ENCODE measurements around the gene SOWAHC.

The SOWAHC gene

DNA sequence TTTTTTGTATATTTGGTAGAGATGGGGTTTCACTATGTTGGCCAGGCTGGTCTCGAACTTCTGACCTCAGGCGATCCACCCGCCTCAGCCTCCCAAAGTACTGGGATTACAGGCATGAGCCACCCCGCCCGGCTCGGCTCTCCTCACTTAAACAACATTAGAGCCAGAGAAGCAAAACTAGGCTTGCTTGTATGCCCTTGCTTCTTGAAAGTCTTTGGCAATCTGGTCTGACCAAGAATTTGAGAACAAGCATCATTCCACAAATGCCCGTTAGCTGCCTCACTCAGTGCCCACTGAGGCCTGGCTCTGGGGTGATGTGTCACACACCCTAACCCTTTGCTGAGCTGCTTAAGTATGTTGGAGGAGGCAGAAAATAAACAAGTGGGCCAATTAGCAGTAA, 33.5 kb downstream of the SOWAHC start (continued):
- TF ChIP-seq ZNF692 (tag by site-specific recombination; IDR thresholded peaks at IDR 0.05) = no peak
- TF ChIP-seq, protein P1, sequence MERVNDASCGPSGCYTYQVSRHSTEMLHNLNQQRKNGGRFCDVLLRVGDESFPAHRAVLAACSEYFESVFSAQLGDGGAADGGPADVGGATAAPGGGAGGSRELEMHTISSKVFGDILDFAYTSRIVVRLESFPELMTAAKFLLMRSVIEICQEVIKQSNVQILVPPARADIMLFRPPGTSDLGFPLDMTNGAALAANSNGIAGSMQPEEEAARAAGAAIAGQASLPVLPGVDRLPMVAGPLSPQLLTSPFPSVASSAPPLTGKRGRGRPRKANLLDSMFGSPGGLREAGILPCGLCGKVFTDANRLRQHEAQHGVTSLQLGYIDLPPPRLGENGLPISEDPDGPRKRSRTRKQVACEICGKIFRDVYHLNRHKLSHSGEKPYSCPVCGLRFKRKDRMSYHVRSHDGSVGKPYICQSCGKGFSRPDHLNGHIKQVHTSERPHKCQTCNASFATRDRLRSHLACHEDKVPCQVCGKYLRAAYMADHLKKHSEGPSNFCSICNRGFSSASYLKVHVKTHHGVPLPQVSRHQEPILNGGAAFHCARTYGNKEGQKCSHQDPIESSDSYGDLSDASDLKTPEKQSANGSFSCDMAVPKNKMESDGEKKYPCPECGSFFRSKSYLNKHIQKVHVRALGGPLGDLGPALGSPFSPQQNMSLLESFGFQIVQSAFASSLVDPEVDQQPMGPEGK (tag by site-specific recombination; IDR thresholded peaks at IDR 0.05) = no peak
- TF ChIP-seq ZNF791 (tag by site-specific recombination; IDR thresholded peaks at IDR 0.05) = no peak
- TF ChIP-seq, protein P2, sequence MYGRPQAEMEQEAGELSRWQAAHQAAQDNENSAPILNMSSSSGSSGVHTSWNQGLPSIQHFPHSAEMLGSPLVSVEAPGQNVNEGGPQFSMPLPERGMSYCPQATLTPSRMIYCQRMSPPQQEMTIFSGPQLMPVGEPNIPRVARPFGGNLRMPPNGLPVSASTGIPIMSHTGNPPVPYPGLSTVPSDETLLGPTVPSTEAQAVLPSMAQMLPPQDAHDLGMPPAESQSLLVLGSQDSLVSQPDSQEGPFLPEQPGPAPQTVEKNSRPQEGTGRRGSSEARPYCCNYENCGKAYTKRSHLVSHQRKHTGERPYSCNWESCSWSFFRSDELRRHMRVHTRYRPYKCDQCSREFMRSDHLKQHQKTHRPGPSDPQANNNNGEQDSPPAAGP (tag by site-specific recombination; IDR thresholded peaks at IDR 0.05) = no peak
- TF ChIP-seq ZNF571 (tag by site-specific recombination; IDR thresholded peaks at IDR 0.05) = no peak
- no peak for TF ChIP-seq ZBTB17 (tag by site-specific recombination; IDR thresholded peaks at IDR 0.05)

- Histone ChIP-seq H3K9me3 (ENCODE audit: control insufficient read depth, insufficient read depth, low read depth, low read length) (no peaks in the 10 kb centered on the region), H3K4me1 (ENCODE audit: control insufficient read depth, insufficient read depth, low read length) (no peaks in the 10 kb centered on the region), H3K36me3 (ENCODE audit: control insufficient read depth in 2 of 2, insufficient read depth in 1 of 2, low read length in 2 of 2) (no peaks in the 10 kb centered on the region), H3K27ac (ENCODE audit: extremely low read depth, low read depth, low read length) (no peak overlapping the region), H3K4me3 (ENCODE audit: low read depth, low read length) (no peak overlapping the region)
- ChIA-PET CTCF (no interaction called here), POLR2A (no interaction called here)
- TF ChIP-seq, protein P3, sequence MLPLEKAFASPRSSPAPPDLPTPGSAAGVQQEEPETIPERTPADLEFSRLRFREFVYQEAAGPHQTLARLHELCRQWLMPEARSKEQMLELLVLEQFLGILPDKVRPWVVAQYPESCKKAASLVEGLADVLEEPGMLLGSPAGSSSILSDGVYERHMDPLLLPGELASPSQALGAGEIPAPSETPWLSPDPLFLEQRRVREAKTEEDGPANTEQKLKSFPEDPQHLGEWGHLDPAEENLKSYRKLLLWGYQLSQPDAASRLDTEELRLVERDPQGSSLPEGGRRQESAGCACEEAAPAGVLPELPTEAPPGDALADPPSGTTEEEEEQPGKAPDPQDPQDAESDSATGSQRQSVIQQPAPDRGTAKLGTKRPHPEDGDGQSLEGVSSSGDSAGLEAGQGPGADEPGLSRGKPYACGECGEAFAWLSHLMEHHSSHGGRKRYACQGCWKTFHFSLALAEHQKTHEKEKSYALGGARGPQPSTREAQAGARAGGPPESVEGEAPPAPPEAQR (tag by site-specific recombination; IDR thresholded peaks at IDR 0.05) = no peak
- TF ChIP-seq ZNF473 (tag by site-specific recombination; IDR thresholded peaks at IDR 0.05) (no peak), OSR2 (tag by site-specific recombination; IDR thresholded peaks at IDR 0.05) (no peak), ZNF654 (tag by site-specific recombination; IDR thresholded peaks at IDR 0.05; ENCODE audit: low read depth) (no peak), ZNF221 (tag by site-specific recombination; IDR thresholded peaks at IDR 0.05; ENCODE audit: borderline replicate concordance) (no peak)
These were observed 33.9 kb downstream of the SOWAHC start for GRCh38 chr2:109648041-109648527.

- H3K27ac ChIP-seq (ENCODE audit: extremely low read depth, low read depth, low read length) = no peak overlapping the region
- H3K4me3 ChIP-seq (ENCODE audit: low read depth, low read length) = no peak overlapping the region
- CTCF ChIA-PET = no interaction called here
- H3K4me1 ChIP-seq (ENCODE audit: control insufficient read depth, insufficient read depth, low read length) = no peaks in the 10 kb centered on the region
- no peak for TF ChIP-seq WT1 (tag by site-specific recombination; IDR thresholded peaks at IDR 0.05)
- TF ChIP-seq KLF1 (tag by site-specific recombination; IDR thresholded peaks at IDR 0.05) = no peak
- no peak for TF ChIP-seq ATF2 (tag by site-specific recombination; IDR thresholded peaks at IDR 0.05; ENCODE audit: low read depth)
- no peak for TF ChIP-seq ZNF416 (tag by site-specific recombination; IDR thresholded peaks at IDR 0.05)
- no peak for TF ChIP-seq ZNF701 (tag by site-specific recombination; IDR thresholded peaks at IDR 0.05)
- no peak for TF ChIP-seq ZNF341 (tag by site-specific recombination; IDR thresholded peaks at IDR 0.05; ENCODE audit: low read depth)
- TF ChIP-seq ZNF510 (tag by site-specific recombination; IDR thresholded peaks at IDR 0.05; ENCODE audit: insufficient replicate concordance) = no peak
- no peak for TF ChIP-seq ZBTB48 (tag by site-specific recombination; IDR thresholded peaks at IDR 0.05)
- no peak for TF ChIP-seq FEZF1 (tag by site-specific recombination; IDR thresholded peaks at IDR 0.05)
- no peak for TF ChIP-seq ZSCAN30 (tag by site-specific recombination; IDR thresholded peaks at IDR 0.05)
- TF ChIP-seq ZIC2 (tag by site-specific recombination; IDR thresholded peaks at IDR 0.05) = no peak
- H3K9me3 ChIP-seq (ENCODE audit: control insufficient read depth, insufficient read depth, low read depth, low read length) = no peaks in the 10 kb centered on the region
- H3K36me3 ChIP-seq (ENCODE audit: control insufficient read depth in 2 of 2, insufficient read depth in 1 of 2, low read length in 2 of 2) = no peaks in the 10 kb centered on the region
- POLR2A ChIA-PET = no interaction called here
These were observed 35.9 kb downstream of the SOWAHC start for GRCh38 chr2:109649736-109650695.

Data from HEK293 (cell line).